DOHH2 (cell line): ENCODE results near the gene MRTFA.

Experiments used
- H3F3A ChIP-seq: fragments of 200-600 bp; sonication (generic), shearing (Covaris generic); 2 replicates; pipeline ENCODE4 v1.6.0; 2016; ENCODE audit warnings: antibody characterized with exemption, mild to moderate bottlenecking; ENCODE audit not compliant: control insufficient read depth, insufficient read depth
- H3K27ac ChIP-seq: fragments of 200-600 bp; sonication (generic); 2 replicates; pipeline ENCODE4 v1.5.1; 2014; ENCODE audit warnings: low read depth, mild to moderate bottlenecking, low read length, moderate library complexity
- H3K27me3 ChIP-seq: fragments of 200-600 bp; sonication (generic); 2 replicates; pipeline ENCODE4 v1.6.1; 2014; ENCODE audit warnings: mild to moderate bottlenecking, low read length, mixed read lengths; ENCODE audit not compliant: control insufficient read depth
- H3K36me3 ChIP-seq: fragments of 200-600 bp; sonication (generic); 2 replicates; pipeline ENCODE4 v1.6.1; 2014; ENCODE audit warnings: mild to moderate bottlenecking, low read length, moderate library complexity, mixed read lengths; ENCODE audit not compliant: control insufficient read depth
- H3K4me1 ChIP-seq: fragments of 200-600 bp; sonication (generic); 2 replicates; pipeline ENCODE4 v1.6.1; 2014; ENCODE audit warnings: mild to moderate bottlenecking, low read length, mixed read lengths; ENCODE audit not compliant: control insufficient read depth
- H3K4me2 ChIP-seq: fragments of 200-600 bp; sonication (generic); 2 replicates; pipeline ENCODE4 v1.6.0; 2014; ENCODE audit warnings: mild to moderate bottlenecking, low read length, moderate library complexity
- H3K4me3 ChIP-seq: fragments of 200-600 bp; sonication (generic); 2 replicates; pipeline ENCODE4 v1.5.1; 2014; ENCODE audit warnings: mild to moderate bottlenecking, low read length, mixed read lengths
- H3K79me2 ChIP-seq: fragments of 200-600 bp; sonication (generic); 2 replicates; pipeline ENCODE4 v1.6.1; 2014; ENCODE audit warnings: mild to moderate bottlenecking, low read length, mixed read lengths; ENCODE audit not compliant: control insufficient read depth
- H3K9me2 ChIP-seq: fragments of 200-600 bp; sonication (generic); replicated peaks from 2 replicates; pipeline ENCODE4 v1.6.1; 2014; ENCODE audit warnings: mild to moderate bottlenecking, low read length, mixed read lengths; ENCODE audit not compliant: control insufficient read depth
- H3K9me3 ChIP-seq: fragments of 200-600 bp; sonication (generic); 2 replicates; pipeline ENCODE4 v1.6.1; 2014; ENCODE audit warnings: antibody characterized with exemption, low read length, mixed read lengths; ENCODE audit not compliant: control insufficient read depth, insufficient read depth
- H4K20me1 ChIP-seq: fragments of 200-600 bp; sonication (generic); 2 replicates; pipeline ENCODE4 v1.6.0; 2014; ENCODE audit warnings: low read depth, mild to moderate bottlenecking, antibody characterized with exemption, low read length, moderate library complexity; ENCODE audit not compliant: control insufficient read depth, insufficient read depth
- EZH2phosphoT487 ChIP-seq: fragments of 200-600 bp; sonication (generic); IDR thresholded peaks from 2 replicates; pipeline ENCODE4 v1.6.1; 2017; ENCODE audit warnings: borderline replicate concordance, mild to moderate bottlenecking, antibody characterized with exemption, low read length, moderate library complexity, mixed read lengths
- TF ChIP-seq, protein P1 (sequence below): fragments of 200-600 bp; sonication (generic); IDR thresholded peaks from one replicate; pipeline ENCODE4 v1.5.1; 2014; ENCODE audit warnings: antibody characterized with exemption, mild to moderate bottlenecking, low read depth, low read length; ENCODE audit not compliant: poor library complexity, severe bottlenecking

MRTFA gene

DNA sequence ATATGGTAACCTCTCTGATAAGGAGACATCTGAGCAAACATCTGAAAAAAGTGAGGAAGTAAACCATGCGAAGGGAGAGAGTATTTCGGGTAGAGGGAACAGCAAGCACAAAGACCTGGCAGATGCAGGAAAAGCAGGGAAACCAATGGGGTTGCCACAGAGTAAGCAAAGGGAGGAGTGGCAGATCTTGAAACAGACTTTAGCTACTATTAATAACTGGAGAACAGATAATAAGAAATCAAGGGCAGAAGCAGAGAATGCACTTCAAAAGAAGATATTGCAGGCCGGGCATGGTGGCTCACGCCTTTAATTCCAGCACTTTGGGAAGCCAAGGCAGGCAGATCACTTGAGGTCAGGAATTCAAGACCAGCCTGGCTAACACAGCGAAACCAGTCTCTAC lies 18.1 kb downstream of the MRTFA start:
- Histone ChIP-seq H3K4me2 (no peak overlapping the region), H3K9me3 (no peaks in the 10 kb centered on the region), H3K4me1 (no peaks in the 10 kb centered on the region), H3K36me3 (no peaks in the 10 kb centered on the region), H3K27ac (no peak overlapping the region), H3K79me2 (peaks cover 72% of the 10 kb centered on the region), H3K4me3 (no peak overlapping the region), H4K20me1 (no peaks in the 10 kb centered on the region), H3F3A (no peaks in the 10 kb centered on the region), H3K27me3 (no peaks in the 10 kb centered on the region), H3K9me2 (no peaks in the 10 kb centered on the region)
- TF ChIP-seq EZH2phosphoT487: no peak
- TF ChIP-seq, protein P1, sequence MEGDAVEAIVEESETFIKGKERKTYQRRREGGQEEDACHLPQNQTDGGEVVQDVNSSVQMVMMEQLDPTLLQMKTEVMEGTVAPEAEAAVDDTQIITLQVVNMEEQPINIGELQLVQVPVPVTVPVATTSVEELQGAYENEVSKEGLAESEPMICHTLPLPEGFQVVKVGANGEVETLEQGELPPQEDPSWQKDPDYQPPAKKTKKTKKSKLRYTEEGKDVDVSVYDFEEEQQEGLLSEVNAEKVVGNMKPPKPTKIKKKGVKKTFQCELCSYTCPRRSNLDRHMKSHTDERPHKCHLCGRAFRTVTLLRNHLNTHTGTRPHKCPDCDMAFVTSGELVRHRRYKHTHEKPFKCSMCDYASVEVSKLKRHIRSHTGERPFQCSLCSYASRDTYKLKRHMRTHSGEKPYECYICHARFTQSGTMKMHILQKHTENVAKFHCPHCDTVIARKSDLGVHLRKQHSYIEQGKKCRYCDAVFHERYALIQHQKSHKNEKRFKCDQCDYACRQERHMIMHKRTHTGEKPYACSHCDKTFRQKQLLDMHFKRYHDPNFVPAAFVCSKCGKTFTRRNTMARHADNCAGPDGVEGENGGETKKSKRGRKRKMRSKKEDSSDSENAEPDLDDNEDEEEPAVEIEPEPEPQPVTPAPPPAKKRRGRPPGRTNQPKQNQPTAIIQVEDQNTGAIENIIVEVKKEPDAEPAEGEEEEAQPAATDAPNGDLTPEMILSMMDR: no peak

DNA sequence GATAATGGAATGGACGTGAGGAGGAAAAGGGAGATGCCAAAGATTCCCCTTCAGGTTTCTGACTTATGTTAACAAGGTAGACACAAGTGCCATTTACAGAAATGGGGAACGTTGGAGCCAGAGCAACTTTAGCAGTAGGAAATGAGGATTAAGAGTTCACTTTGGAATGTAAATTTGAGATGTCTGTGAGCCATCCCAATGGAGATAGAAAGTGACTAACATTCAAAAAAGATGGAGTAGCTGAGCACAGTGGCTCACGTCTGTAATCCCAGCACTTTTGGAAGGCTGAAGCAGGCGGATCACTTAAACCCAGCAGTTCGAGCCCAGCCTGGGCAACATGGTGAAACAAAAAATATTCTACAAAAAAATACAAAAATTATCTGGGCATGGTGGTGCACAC lies 19.9 kb downstream of the MRTFA start:
- no peaks in the 10 kb centered on the region for H3K27me3 ChIP-seq
- no peaks in the 10 kb centered on the region for H3K9me2 ChIP-seq
- H3K79me2 ChIP-seq: peaks cover 74% of the 10 kb centered on the region
- no peak overlapping the region for H3K4me2 ChIP-seq
- H3K9me3 ChIP-seq: no peaks in the 10 kb centered on the region
- TF ChIP-seq, protein P1: no peak
- TF ChIP-seq EZH2phosphoT487: no peak
- H3K4me3 ChIP-seq: no peak overlapping the region
- no peak overlapping the region for H3K27ac ChIP-seq
- no peaks in the 10 kb centered on the region for H4K20me1 ChIP-seq
- no peaks in the 10 kb centered on the region for H3K36me3 ChIP-seq
- no peaks in the 10 kb centered on the region for H3F3A ChIP-seq
- peaks cover 5% of the 10 kb centered on the region; the same call in 1 of the 2 replicates for H3K4me1 ChIP-seq

DNA sequence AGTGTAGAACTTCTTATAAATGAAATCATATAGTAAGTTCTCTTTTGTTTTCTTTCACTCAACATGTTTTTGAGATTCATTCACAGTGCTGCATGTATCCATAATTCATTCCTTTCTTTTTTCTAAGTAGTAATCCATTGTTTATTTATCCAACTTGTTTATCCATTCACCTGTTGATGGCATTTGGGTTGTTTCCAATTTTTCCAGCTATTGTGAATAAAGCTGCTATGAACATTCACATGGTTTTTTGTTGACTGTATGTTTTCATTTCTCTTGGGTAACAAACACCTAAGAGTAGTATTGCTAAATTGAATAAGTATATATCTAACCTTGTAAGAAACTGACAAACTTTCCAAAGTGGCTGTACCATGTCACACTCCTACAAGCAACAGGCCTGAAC lies 23.5 kb downstream of the MRTFA start:
- Histone ChIP-seq H3K9me3 (no peaks in the 10 kb centered on the region), H3K9me2 (no peaks in the 10 kb centered on the region), H3K4me2 (no peak overlapping the region), H3K79me2 (peaks cover 74% of the 10 kb centered on the region), H3K27me3 (no peaks in the 10 kb centered on the region), H3K4me3 (no peak overlapping the region), H3K36me3 (no peaks in the 10 kb centered on the region), H3K4me1 (peaks cover 5% of the 10 kb centered on the region; the same call in 1 of the 2 replicates), H4K20me1 (0 out of 2 replicates have a peak, but pooled peaks cover 5% of the 10 kb centered on the region), H3F3A (no peaks in the 10 kb centered on the region), H3K27ac (no peak overlapping the region)
- TF ChIP-seq, protein P1: no peak

DNA sequence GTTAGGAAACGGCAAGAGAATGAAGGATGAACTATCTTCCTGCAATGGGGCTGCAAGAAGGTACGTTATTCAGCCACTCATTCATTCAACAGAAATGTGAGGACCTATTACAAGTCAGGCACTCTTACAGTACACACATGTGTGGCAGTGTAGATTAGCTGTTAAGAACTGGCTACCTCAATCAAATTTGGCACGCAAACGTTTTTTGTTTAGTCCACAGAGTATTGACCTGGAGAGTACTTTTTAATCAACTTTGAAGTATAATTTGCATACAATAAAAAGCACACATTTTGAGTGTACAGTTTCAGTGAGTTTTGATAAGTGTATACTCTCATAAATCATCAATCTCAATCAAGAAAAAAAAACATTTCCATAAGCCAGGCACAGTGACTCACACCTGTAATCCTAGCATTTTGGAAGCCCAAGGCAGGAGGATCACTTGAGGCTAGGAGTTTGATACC lies 24.2 kb downstream of the MRTFA start:
- TF ChIP-seq, protein P1: no peak
- TF ChIP-seq EZH2phosphoT487: no peak
- Histone ChIP-seq H3K79me2 (peaks cover 78% of the 10 kb centered on the region), H3K27me3 (no peaks in the 10 kb centered on the region), H4K20me1 (0 out of 2 replicates have a peak, but pooled peaks cover 5% of the 10 kb centered on the region), H3F3A (no peaks in the 10 kb centered on the region), H3K27ac (no peak overlapping the region), H3K4me3 (no peak overlapping the region), H3K36me3 (no peaks in the 10 kb centered on the region), H3K9me2 (no peaks in the 10 kb centered on the region), H3K4me1 (peaks cover 9% of the 10 kb centered on the region), H3K4me2 (no peak overlapping the region), H3K9me3 (no peaks in the 10 kb centered on the region)
